AG08396 (cell line): ENCODE results near the gene NRXN3.
A peak's percentile ranks its signal among the peaks of the same experiment; 100 is the strongest.

ENCODE experiments used
- DNase-seq: peaks from one replicate; pipeline ENCODE4 v3.0.0; 2012; ENCODE audit warnings: low spot score, mixed read lengths

The NRXN3 gene

GRCh38 chr14:78638926-78639325, 468.8 kb downstream of the NRXN3 start:
- DNase-seq = no peak

GRCh38 chr14:78644824-78645559, 474.8 kb downstream of the NRXN3 start:
- DNase-seq = no peak

- DNase-seq = no peak
Measured at GRCh38 chr14:78652727-78653126, 482.6 kb downstream of the NRXN3 start.

- DNase-seq = no peak
Measured at GRCh38 chr14:78653173-78653572, 483.0 kb downstream of the NRXN3 start.

DNA sequence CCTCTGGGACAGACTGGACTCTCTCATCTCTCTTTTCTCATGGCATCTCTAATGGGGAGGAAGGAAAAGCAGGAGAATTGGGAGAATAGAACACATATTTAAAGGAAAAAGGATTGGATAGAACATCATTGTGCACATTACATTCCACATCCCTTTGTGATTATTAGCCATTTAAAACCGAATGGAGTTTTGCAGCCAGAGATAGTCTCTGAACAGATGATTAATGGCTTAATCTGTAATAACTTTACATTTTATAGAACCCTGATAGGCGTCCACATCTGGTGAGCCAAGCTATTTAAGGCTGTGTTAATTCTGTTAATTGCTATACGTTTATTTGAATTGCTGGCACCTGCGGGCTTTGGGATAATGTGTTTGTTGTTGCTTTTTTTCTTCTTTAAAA, 487.3 kb downstream of the NRXN3 start:
- DNase-seq = no peak

DNA sequence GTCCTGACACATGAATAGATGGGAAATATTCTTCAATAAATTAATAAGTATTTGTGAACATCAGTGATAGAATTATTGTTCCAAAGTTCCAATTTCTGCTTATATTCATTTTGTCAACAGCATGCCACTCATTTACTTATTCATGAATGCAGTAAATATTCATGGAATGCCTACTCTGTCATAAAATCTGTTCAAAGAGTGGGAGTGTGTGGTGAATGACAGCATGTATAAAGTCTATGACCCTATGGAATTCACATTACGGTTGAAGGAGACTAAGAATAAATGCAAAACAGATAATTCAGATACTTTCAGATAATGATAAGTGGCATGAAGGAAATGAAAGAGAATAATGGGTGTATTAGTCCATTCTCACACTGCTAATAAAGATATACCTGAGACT, 494.7 kb downstream of the NRXN3 start:
- DNase-seq = no peak

GRCh38 chr14:78666336-78667056, 496.3 kb downstream of the NRXN3 start:
- no peak for DNase-seq

DNA sequence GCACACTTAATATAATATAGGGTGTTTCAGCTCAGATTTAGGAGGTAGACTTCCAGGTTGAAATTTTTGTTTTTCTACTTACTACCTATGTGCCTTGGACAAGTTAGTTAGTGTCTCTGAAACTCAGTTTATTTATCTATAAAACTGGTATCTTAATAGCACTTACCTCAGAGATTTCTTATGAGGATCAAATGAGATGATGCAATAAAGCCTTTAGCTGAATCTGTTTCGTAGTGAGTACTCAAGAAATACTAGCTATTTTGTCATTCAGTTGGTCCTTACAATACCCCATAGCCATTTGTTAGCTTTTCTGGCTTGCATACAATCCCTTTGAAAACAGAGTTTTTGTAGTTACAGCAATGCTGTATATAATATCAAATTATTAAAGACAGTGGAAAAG, 497.0 kb downstream of the NRXN3 start:
- no peak for DNase-seq

DNA sequence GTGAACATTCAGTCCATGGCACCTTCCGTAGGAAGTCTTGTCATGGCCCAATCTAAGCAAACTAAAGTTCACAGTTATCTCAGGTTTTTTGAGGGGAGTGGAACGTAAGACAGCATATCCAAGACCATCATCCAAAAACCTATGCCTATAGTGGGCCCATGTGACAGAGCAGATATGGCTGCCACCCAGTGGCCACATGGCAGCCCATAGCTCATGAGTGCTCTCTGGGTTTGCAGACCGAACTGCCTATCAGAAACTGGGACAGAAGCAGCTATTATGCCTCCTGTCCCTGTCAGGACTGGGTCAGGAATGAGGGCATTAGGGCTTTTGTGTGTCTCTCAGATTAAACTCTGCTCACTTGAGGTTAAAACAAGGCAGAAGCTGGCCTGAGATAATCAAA, 503.7 kb downstream of the NRXN3 start:
- DNase-seq = no peak

DNA sequence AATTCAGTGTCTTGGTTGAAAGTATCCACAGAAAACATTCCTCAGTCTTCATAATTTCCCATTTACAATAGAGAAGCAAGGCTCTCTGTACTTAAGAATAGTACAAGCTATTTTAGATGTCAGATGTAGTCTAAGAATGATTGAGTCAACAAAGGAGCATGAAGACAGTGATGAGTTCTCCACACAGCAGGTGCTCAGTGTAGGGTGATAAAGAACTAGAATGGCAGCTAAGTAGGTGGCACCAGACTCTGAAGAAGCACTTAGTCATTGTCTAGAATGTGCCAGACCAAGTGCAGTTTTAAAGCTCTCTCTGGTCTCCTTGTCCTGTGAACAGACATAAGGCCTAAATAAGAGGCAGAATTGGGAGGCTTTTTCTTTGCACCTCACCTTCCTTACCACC, 504.6 kb downstream of the NRXN3 start:
- DNase-seq = no peak

DNA sequence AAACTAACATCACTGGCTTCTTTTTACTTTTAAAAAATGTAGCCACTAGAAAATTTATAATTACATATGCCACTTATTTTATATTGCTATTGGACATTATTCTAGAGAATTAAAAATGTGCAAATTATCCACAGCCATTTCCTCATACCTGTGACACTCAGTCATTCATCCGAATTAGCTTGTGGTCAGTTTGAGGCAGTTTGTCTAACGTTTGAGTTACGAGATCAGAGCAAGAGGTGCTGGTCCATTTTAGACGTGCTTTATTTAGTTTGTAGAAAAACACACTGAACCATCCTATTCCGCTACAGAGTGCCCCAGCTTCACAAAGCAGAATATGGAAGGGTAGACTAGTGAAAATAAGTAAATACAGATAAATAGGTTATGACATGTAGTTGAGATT, 513.0 kb downstream of the NRXN3 start:
- DNase-seq = no peak

DNA sequence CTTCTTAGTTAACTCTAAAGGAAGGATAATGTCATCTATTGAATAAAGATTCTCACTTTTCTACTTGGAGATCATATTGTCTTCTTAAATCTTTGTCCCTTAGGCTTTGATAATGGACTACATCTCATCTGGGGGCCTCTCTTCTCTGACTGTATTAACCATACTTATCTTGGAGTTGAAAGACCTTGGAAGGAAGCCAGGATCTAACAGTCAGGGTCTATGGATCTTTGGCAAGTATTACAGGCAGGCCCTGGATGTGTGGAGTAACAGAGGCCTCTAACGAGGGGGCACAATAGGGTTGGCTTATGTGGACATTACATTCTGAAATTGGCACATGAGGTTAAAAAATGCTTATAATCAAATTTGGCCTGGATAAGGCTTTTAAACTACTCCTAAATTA, 513.8 kb downstream of the NRXN3 start:
- DNase-seq = no peak

DNA sequence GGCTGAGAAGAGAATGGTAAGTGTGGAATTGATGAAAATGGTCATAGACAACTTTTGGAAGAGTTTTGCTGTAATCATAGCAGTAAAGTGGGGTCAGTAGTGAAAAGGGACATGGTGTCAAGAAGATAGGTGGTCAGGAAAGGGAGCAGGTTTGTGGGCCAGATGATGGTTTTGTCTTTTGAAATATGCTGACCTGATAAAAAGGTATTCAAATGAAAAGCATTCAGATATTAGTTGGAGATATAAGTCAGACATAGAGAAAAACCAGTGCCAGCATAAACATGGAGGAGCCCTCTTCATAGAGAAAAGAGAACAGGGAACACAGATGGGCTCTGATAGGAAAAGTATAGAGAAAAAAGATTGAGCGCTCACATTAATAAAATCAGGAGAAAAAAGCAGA, 518.3 kb downstream of the NRXN3 start:
- DNase-seq = no peak

DNA sequence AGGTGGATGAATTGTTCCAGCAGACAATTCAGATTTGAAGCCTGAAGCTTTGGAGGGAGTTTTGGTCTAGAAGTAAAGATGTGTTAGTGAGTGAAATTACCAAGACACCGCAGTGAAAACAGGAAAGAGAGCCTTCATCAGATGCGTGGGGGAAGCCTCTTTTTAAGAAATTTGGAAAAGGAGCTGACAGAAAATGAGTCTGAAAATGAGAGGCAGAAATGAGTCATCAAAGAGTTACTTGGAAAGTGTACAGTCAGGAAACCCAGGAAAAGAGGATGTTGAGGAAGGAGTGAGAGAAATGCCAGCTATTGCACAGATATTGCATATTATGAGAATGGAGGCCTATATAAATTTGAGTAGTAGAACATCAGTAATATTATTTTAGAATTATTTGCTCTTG, 520.7 kb downstream of the NRXN3 start:
- DNase-seq = no peak

- DNase-seq = peak; percentile 17
Measured at GRCh38 chr14:78697341-78697740, 527.2 kb downstream of the NRXN3 start.

- DNase-seq = no peak
Measured at GRCh38 chr14:78698991-78699390, 528.8 kb downstream of the NRXN3 start.

DNA sequence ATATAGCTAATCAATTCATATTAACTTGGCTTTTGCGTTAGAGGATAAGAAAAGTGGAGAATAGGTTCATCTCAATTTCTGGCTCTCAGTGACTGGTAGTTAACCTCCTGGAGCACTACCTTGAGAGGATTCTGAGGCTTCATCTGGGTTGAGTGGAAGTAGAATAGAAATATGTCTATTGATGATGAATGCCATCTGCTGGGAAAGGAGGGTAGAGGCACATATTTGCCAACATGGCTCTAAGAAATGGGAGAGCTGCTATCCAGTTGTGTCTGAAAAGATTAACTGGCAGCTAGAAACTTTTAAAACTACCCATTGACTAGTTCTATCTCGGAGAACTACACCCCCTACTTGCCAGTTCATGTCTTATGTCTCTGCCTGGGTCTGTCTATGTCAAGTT, 530.1 kb downstream of the NRXN3 start:
- no peak for DNase-seq

DNA sequence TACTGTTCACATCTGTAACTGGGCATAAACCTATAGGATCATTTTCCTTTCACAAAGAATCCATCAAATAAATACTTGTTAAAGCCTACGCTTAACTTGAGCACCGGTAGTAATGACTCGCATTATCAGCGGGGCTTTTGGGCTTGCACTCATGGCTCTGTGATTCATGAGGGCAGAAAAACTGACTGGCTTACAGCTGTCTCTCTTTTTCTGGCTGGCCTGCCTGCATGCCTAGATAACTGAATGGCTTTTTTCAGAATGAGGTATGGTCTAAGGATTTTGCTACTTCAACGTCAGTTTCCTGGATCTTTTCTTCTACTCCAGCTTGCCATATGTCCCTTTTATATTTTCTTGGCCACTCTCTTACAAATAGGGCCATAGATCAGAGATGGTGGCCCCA, 531.1 kb downstream of the NRXN3 start:
- DNase-seq = no peak

- DNase-seq = no peak
Measured at GRCh38 chr14:78704965-78705364, 534.8 kb downstream of the NRXN3 start.

DNA sequence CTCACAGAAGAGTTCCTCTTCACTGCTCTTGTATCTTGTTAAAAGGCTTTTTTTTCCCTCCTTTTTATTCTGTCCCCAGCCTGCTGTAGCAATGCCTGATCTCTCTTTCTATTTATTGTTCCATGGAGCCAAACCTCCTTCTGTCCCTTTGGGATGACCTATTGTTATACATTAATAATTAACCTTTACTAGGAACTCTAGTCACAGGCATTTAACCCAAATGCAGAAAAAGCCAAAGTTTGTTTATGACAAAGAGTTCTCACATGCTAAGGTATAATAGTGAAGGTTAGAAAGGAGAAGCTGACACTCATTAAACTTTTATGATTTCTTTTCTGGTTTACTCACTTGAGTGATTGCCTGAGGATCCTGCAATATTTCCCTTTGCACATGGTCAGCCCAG, 535.8 kb downstream of the NRXN3 start:
- DNase-seq = no peak

DNA sequence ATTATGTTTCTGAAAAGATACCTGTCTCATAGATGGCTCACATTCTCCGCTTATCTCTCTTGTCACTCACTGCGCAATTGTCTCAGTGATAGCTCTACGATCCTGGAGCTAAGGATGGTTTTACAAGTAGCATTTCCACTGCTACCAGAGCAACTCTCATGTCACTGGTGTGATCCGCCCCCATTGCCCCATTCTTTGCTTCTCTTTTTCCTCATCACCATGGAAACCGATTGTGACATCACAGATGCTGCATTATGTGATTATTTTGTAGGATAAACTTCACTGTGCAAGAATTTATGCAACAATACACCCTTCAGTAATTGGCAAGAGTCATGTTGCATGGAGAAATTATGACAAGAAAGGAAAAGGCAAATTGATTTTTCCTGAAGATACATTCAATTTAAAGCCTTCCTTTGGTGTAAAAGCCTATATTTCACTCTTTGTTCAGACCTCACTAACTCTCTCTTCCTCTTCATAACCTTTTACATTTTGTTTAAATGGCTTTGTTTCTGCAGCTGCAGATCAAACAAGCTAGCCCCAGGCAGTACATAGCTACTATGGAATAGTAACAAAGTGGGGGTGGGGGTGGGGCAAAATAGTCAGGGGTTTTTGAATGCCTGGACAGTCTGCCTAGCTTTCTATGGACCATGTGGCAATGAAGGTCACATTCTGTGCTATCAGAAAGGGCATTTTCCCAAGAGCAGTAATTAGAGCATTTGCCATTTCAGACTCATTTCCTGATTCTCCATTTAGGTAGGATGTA, 539.8 kb downstream of the NRXN3 start:
- DNase-seq = no peak

DNA sequence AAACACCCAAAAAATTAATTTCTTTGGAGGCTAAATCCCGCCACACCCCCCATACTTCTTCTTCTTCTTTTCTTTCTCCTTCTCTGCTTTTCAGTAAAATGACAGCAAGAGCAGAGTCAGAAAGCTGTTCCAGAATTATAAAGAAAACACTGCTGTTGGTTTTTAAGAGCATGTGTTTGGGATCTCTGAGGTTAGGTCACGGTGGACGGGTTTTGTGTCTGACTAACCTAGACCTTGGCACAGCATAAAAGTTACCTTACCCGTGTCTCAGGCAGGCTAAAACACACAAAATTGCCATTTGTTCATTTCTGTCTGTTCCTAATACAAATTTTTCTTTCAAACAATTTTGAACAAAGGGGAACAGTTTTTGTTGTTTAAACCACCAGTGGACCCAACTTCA, 540.8 kb downstream of the NRXN3 start:
- no peak for DNase-seq

GRCh38 chr14:78713716-78714115, 543.5 kb downstream of the NRXN3 start:
- DNase-seq = no peak
